ENCODE results near the gene PMPCA. TPM values are rescaled to one million over a fixed set of nuclear protein-coding genes. Genes with fewer than 3 reads are reported as not detected.

PMPCA gene
- total and polyA plus RNA-seq, 4 donors: 27.0 to 75.6 (median 41.6) TPM

DNA sequence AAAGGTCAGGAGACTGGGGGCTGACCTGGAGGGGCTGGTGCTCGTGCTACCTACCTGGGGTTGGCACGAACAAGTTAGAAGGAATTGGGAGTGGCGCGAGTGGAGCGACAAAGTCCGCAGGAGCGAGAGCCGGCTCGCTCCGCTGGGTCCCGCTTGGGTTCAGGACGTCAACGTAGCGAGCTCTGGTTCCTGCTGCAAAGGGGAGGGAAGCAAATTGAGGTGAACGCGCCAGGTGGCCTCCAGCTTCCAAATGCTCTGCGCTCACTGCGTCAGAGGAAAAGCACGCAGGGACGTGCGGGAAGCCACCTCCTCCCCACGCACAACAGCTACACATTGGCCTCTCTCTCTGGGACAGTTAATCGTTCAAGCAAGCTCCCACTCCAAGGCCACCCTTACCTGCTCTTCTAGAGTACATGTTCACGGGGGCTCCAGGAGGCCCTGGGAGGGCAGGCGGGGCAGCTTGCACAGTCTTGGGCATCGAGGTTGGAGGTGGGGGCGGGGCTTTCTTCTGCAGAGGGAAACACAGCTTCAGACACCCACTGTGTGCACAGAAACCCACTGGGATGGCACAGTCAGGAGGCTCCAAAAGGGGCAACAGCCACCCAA is 36.8 kb downstream of the PMPCA start:
- no peak for DNase-seq (ENCODE audit: low spot score)
- 95% methylated on average over 27 of the region's 27 CpGs for WGBS

DNA sequence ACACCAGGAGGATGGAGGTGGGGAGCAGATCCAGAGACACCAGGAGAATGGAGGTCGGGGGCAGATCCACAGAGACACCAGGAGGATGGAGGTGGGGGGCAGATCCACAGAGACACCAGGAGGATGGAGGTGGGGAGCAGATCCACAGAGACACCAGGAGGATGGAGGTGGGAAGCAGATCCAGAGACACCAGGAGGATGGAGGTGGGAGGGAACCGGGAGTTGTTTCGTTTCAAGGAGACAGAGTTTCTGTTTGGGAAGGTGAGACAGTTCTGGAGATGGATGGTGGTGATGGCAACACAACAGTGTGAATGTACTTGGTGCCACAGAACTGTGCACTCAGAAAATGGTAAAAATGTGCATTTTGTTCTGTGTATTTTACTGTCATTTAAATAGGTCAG is 38.2 kb downstream of the PMPCA start:
- Histone ChIP-seq H3K27me3 (ENCODE audit: control insufficient read depth in 4 of 4, insufficient read depth in 4 of 4, low read length in 3 of 4) (no peaks in the 10 kb centered on the region), H3K4me1 (ENCODE audit: control insufficient read depth in 4 of 4, insufficient read depth in 4 of 4, low read length in 3 of 4) (no peaks in the 10 kb centered on the region), H3K4me3 (ENCODE audit: low read depth in 1 of 3, low read length in 3 of 3) (no peak overlapping the region), H3K36me3 (ENCODE audit: control insufficient read depth in 4 of 4, insufficient read depth in 3 of 4, low read depth in 1 of 4, low read length in 3 of 4) (peaks cover 26 to 86% (median 73%) of the 10 kb centered on the region in 4 donors), H3K9me3 (ENCODE audit: control insufficient read depth in 4 of 4, low read length in 3 of 4) (no peaks in the 10 kb centered on the region), H3K9ac (ENCODE audit: low read depth in 1 of 2, low read length in 2 of 2) (no peak overlapping the region), H3K27ac (ENCODE audit: low read depth in 1 of 2, low read length in 2 of 2) (no peak overlapping the region)
- 94% methylated on average over 3 of the region's 3 CpGs for WGBS
- no peak for TF ChIP-seq SP1 (IDR thresholded peaks at IDR 0.05)
- no peak for TF ChIP-seq HNF4G (IDR thresholded peaks at IDR 0.05)
- no peak for TF ChIP-seq RXRA (IDR thresholded peaks at IDR 0.05)
- TF ChIP-seq, protein P1, sequence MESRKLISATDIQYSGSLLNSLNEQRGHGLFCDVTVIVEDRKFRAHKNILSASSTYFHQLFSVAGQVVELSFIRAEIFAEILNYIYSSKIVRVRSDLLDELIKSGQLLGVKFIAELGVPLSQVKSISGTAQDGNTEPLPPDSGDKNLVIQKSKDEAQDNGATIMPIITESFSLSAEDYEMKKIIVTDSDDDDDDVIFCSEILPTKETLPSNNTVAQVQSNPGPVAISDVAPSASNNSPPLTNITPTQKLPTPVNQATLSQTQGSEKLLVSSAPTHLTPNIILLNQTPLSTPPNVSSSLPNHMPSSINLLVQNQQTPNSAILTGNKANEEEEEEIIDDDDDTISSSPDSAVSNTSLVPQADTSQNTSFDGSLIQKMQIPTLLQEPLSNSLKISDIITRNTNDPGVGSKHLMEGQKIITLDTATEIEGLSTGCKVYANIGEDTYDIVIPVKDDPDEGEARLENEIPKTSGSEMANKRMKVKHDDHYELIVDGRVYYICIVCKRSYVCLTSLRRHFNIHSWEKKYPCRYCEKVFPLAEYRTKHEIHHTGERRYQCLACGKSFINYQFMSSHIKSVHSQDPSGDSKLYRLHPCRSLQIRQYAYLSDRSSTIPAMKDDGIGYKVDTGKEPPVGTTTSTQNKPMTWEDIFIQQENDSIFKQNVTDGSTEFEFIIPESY (IDR thresholded peaks at IDR 0.05): no peak
- TF ChIP-seq FOXA1 (IDR thresholded peaks at IDR 0.05): no peak
- TF ChIP-seq, protein P2, sequence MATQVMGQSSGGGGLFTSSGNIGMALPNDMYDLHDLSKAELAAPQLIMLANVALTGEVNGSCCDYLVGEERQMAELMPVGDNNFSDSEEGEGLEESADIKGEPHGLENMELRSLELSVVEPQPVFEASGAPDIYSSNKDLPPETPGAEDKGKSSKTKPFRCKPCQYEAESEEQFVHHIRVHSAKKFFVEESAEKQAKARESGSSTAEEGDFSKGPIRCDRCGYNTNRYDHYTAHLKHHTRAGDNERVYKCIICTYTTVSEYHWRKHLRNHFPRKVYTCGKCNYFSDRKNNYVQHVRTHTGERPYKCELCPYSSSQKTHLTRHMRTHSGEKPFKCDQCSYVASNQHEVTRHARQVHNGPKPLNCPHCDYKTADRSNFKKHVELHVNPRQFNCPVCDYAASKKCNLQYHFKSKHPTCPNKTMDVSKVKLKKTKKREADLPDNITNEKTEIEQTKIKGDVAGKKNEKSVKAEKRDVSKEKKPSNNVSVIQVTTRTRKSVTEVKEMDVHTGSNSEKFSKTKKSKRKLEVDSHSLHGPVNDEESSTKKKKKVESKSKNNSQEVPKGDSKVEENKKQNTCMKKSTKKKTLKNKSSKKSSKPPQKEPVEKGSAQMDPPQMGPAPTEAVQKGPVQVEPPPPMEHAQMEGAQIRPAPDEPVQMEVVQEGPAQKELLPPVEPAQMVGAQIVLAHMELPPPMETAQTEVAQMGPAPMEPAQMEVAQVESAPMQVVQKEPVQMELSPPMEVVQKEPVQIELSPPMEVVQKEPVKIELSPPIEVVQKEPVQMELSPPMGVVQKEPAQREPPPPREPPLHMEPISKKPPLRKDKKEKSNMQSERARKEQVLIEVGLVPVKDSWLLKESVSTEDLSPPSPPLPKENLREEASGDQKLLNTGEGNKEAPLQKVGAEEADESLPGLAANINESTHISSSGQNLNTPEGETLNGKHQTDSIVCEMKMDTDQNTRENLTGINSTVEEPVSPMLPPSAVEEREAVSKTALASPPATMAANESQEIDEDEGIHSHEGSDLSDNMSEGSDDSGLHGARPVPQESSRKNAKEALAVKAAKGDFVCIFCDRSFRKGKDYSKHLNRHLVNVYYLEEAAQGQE (IDR thresholded peaks at IDR 0.05): no peak
- TF ChIP-seq, protein P3, sequence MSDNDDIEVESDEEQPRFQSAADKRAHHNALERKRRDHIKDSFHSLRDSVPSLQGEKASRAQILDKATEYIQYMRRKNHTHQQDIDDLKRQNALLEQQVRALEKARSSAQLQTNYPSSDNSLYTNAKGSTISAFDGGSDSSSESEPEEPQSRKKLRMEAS (IDR thresholded peaks at IDR 0.05): no peak
- no peak for TF ChIP-seq JUND (IDR thresholded peaks at IDR 0.05)
- no peak for TF ChIP-seq YY1 (IDR thresholded peaks at IDR 0.05)
- TF ChIP-seq NR2F2 (IDR thresholded peaks at IDR 0.05): no peak
- TF ChIP-seq, protein P4, sequence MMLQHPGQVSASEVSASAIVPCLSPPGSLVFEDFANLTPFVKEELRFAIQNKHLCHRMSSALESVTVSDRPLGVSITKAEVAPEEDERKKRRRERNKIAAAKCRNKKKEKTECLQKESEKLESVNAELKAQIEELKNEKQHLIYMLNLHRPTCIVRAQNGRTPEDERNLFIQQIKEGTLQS (IDR thresholded peaks at IDR 0.05): no peak
- no peak for DNase-seq (ENCODE audit: low spot score)

More for the DNA sequence above, 36.8 kb downstream of the PMPCA start:
- Histone ChIP-seq H3K9me3 (ENCODE audit: control insufficient read depth in 4 of 4, low read length in 3 of 4) (no peaks in the 10 kb centered on the region), H3K27ac (ENCODE audit: low read depth in 1 of 2, low read length in 2 of 2) (no peak overlapping the region), H3K27me3 (ENCODE audit: control insufficient read depth in 4 of 4, insufficient read depth in 4 of 4, low read length in 3 of 4) (no peaks in the 10 kb centered on the region), H3K4me1 (ENCODE audit: control insufficient read depth in 4 of 4, insufficient read depth in 4 of 4, low read length in 3 of 4) (peaks cover 2 to 11% (median 9%) of the 10 kb centered on the region in 4 donors), H3K4me3 (ENCODE audit: low read depth in 1 of 3, low read length in 3 of 3) (no peak overlapping the region), H3K9ac (ENCODE audit: low read depth in 1 of 2, low read length in 2 of 2) (no peak overlapping the region), H3K36me3 (ENCODE audit: control insufficient read depth in 4 of 4, insufficient read depth in 3 of 4, low read depth in 1 of 4, low read length in 3 of 4) (peaks cover 32 to 92% (median 72%) of the 10 kb centered on the region in 4 donors)
- TF ChIP-seq HNF4A (conservative IDR thresholded peaks at IDR 0.05) (no peak), TAF1 (conservative IDR thresholded peaks at IDR 0.05) (no peak)
- TF ChIP-seq, protein P1 (IDR thresholded peaks at IDR 0.05): no peak

Measured in liver (tissue), 9 donors.